C4-2B (cell line): ENCODE results near the gene TMEM38A.

Experiments used
- H3K27ac ChIP-seq: fragments of 450-650 bp; 2 replicates; pipeline ENCODE4 v1.5.1; 2017
- ZFX ChIP-seq: fragments of 450-650 bp; IDR thresholded peaks from 2 replicates; pipeline ENCODE4 v1.6.1; 2017
- TF ChIP-seq, protein P1 (sequence below): fragments of 450-650 bp; conservative IDR thresholded peaks from 2 replicates; pipeline ENCODE4 v1.5.1; 2017; ENCODE audit warnings: mild to moderate bottlenecking

Gene TMEM38A

GRCh38 chr19:16678498-16678897, 17.6 kb downstream of the TMEM38A start:
- no peak overlapping the region for H3K27ac ChIP-seq
- TF ChIP-seq, protein P1, sequence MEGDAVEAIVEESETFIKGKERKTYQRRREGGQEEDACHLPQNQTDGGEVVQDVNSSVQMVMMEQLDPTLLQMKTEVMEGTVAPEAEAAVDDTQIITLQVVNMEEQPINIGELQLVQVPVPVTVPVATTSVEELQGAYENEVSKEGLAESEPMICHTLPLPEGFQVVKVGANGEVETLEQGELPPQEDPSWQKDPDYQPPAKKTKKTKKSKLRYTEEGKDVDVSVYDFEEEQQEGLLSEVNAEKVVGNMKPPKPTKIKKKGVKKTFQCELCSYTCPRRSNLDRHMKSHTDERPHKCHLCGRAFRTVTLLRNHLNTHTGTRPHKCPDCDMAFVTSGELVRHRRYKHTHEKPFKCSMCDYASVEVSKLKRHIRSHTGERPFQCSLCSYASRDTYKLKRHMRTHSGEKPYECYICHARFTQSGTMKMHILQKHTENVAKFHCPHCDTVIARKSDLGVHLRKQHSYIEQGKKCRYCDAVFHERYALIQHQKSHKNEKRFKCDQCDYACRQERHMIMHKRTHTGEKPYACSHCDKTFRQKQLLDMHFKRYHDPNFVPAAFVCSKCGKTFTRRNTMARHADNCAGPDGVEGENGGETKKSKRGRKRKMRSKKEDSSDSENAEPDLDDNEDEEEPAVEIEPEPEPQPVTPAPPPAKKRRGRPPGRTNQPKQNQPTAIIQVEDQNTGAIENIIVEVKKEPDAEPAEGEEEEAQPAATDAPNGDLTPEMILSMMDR, result no peak
- TF ChIP-seq ZFX, result no peak

DNA sequence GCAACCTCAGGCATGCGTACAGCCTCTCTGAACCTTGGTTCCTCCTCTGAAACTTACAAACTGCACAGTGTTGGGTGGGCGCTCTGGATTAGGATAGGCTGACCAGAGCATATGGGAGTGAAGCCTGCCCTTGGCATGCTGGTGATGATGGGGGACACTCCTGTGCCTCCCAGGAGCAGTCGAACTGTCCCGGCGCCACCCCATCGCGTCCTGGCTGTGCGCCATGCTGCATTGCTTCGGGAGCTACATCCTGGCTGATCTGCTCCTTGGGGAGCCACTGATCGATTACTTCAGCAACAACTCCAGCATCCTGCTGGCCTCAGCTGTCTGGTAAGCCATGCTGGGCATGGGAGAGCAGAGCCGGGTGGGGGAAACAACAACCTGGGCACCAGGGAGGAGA, 18.9 kb downstream of the TMEM38A start:
- no peak overlapping the region for H3K27ac ChIP-seq
- no peak for TF ChIP-seq ZFX
- TF ChIP-seq, protein P1, result no peak

DNA sequence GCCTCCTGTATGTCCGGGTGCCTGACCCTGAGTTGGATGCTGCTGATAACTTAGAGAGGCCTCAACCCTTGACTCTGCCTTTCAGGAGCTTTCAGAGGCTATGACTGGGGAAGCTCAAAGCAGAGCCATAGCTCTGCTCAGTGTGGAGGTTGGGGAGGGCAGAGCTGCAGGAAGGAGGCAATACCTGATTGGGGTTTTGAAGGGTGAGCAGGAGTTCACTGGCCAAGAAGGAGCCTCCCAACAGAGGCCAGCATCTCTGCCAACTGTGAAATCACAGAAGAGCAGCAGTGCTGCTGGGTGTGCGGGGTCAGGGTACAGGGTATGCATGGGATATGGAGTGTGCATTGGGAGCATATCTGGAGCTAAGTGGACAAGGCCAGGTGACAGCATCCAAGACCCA, 21.6 kb downstream of the TMEM38A start:
- TF ChIP-seq, protein P1, result no peak
- no peak for TF ChIP-seq ZFX
- H3K27ac ChIP-seq, result no peak overlapping the region

DNA sequence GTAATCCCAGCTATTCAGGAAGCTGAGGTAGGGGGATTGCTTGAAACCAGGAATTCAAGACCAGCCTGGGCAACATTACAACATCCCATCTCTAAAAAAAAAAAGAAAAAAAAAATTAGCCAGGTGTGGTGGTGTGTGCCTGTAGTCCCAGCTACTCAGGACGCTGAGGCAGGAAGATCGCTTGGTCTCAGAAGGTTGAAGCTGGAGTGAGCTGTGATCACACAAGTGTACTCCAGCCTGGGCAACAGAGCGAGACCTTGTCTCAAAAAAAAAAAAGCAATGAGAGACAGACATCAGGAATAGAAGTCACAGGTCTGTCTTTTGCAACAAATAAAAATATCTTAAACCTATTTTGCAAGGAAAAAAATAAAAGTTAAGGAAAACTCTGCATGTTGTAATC, 23.3 kb downstream of the TMEM38A start:
- no peak for TF ChIP-seq ZFX
- TF ChIP-seq, protein P1, result no peak
- H3K27ac ChIP-seq, result no peak overlapping the region

DNA sequence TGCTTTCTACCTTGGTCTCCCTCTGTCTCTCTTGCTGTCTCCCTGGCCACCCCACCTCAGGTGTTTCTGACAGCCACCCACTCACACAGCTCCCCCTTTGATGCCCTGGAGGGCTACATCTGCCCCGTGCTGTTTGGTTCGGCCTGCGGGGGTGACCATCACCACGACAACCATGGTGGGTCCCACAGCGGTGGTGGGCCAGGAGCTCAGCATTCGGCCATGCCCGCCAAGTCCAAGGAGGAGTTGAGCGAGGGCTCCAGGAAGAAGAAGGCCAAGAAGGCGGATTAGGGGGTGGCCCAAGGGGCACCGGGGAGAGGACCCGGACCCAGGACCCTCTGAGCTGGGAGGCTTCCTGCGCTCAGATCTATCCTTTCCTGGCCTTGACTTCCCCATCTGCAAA, 27.1 kb downstream of the TMEM38A start:
- TF ChIP-seq, protein P1, result no peak
- TF ChIP-seq ZFX, result no peak
- H3K27ac ChIP-seq, result no peak overlapping the region

DNA sequence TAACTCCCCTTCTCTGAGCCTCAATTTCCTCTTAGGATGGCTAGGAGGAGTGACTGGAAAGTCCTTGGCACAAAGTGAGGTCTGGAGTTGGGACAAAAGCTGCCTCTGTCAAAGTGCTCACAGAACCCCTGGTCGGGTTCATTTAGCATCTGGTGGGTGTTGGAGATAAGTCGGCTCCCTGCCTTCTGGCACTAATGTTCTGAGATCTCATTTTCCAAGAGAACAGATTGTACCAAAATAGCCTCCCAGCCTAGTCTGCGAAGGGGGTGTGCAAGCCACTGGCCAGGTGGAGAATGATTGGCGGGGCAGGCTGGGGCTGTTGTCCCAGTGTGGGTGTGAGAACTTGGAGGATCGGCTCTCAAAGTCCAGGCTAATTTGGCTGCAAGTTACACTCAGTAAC, 38.0 kb downstream of the TMEM38A start:
- no peak for TF ChIP-seq ZFX
- TF ChIP-seq, protein P1, result no peak
- H3K27ac ChIP-seq, result no peak overlapping the region

DNA sequence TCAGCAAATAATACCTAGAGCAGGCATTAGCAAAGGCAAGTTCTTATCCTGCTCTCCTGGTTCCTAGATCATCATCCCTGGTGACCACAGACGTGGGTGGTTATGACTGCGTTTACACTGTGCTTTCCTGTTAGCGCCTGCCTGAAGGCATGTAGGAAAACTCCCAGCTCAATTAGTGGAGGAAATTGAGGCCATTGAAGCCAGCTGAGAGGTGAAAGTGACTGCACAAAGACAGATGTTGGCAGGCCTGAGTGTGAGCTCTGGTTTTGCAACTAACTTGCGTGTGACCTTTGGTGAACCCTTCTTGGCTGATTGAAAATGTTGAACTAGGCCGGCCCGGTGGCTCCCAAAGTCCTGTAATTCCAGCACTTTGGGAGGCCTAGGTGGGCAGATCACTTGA, 41.2 kb downstream of the TMEM38A start:
- H3K27ac ChIP-seq, result no peak overlapping the region
- TF ChIP-seq, protein P1, result no peak
- TF ChIP-seq ZFX, result no peak
